ENCODE results near the gene TLCD1.

Gene TLCD1

GRCh38 chr17:28684963-28685362 is 41.1 kb downstream of the TLCD1 start:
- Mint-ChIP-seq H3K36me3 (peaks cover 55 to 70% of the 10 kb centered on the region in 2 donors), H3K4me1 (no peaks in the 10 kb centered on the region), H3K27me3 (no peaks in the 10 kb centered on the region), H3K27ac (no peak overlapping the region), H3K4me3 (no peak overlapping the region), H3K9me3 (no peaks in the 10 kb centered on the region)
- no peak for DNase-seq
- ATAC-seq (replicated peaks): no peak

DNA sequence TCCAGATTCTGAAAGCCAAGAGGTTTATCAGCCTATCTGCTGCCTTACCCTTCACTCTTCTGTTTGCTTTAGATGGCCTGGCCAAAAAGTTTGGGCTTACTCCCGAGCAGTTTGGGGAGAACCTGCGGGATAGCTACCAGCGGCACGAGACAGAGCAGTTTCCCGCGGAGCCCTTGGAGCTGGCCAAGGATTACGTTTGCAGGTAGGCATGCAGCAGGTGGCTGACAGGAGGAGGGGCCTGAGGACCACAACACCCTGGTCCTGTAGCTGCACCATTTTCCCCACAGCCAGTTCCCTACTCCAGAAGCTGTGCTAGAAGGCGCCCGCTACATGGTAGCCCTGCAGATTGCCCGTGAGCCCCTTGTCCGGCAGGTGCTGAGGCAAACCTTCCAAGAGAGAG is 43.4 kb downstream of the TLCD1 start:
- Mint-ChIP-seq H3K36me3 (peaks cover 47 to 57% of the 10 kb centered on the region in 2 donors), H3K9me3 (no peaks in the 10 kb centered on the region), H3K27ac (no peak overlapping the region), H3K27me3 (no peaks in the 10 kb centered on the region), H3K4me3 (no peak overlapping the region), H3K4me1 (no peaks in the 10 kb centered on the region)
- DNase-seq: no peak
- no peak for ATAC-seq (replicated peaks)

- Mint-ChIP-seq H3K36me3 (peaks cover 47 to 57% of the 10 kb centered on the region in 2 donors), H3K9me3 (no peaks in the 10 kb centered on the region), H3K4me3 (no peak overlapping the region), H3K27me3 (no peaks in the 10 kb centered on the region), H3K27ac (no peak overlapping the region), H3K4me1 (no peaks in the 10 kb centered on the region)
- DNase-seq: no peak
- no peak for ATAC-seq (replicated peaks)
Measured at GRCh38 chr17:28675980-28676379, 50.1 kb downstream of the TLCD1 start.

DNA sequence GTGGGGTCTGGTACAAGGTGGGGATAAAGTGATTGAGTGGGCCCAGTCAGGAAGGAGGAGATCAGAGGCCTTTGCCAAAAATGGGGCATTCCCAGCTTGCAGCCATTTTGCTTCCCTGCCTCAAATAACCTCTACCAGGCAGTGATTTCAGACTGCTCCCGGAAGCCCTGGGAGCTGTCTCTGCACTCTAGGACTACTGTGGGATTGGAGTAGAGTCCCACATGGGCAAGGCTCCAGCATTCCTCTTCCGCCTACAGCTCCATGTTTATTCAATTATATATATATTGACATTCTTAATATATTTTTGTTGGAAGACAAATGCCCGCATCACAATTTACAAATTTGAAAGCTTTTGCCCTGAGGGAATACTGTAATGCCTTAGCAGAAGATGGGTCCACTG is 50.5 kb downstream of the TLCD1 start:
- Mint-ChIP-seq H3K27ac (no peak overlapping the region), H3K9me3 (no peaks in the 10 kb centered on the region), H3K4me1 (no peaks in the 10 kb centered on the region), H3K36me3 (peaks cover 50 to 55% of the 10 kb centered on the region in 2 donors), H3K27me3 (no peaks in the 10 kb centered on the region), H3K4me3 (no peak overlapping the region)
- ATAC-seq (replicated peaks) (no peak), DNase-seq (no peak)
